ENCODE results near the gene POLR3A. TPM values are rescaled to one million over a fixed set of nuclear protein-coding genes. Genes with fewer than 3 reads are reported as not detected.

The POLR3A gene
- total and polyA plus RNA-seq, 2 experiments from 2014 or later = 8.0 to 9.8 TPM

DNA sequence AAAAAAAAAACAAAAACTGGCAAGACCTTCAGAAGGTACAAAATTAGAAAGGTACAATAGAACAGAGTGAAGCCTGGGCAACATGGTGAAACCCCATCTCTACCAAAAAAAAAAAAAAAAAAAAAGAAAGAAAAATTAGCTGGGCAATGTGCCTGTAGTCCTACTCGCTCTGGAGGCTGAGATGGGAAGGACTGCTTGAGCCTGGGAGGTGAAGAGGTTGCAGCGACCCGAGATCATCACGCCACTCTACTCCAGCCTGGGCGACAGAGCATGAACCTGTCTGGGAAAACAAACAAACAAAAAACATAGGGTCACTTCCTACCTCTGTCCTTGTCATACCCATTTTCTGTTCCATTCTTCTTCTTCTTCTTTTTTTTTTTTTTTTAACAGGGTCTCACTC is 57.2 kb downstream of the POLR3A start:
- WGBS (ENCODE audit: low lambda C conversion rate, missing lambda C conversion rate) = 99% methylated on average over 5 of the region's 5 CpGs
- DNase-seq (ENCODE audit: low spot score) = no peak
- H3K27ac ChIP-seq = peak overlapping the region; percentile 83

DNA sequence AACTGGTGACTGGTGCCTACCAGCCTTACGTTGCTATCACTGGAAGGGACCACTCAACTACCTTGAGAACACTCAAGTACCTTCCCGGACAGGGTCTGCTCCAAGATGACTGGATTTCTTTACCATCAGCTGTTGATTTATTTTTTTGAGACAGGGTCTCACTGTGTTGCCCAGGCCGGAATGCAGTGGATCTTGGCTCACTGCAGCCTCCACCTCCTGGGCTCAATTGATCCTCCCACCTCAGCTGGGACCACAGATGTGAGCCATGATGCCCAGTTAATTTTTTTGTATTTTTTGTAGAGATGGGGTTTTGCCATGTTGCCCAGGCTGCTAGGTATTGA is 57.5 kb downstream of the POLR3A start:
- WGBS (ENCODE audit: low lambda C conversion rate, missing lambda C conversion rate) = 90% methylated on average over 3 of the region's 3 CpGs
- no peak overlapping the region for H3K4me3 ChIP-seq
- H3K27ac ChIP-seq = peak overlapping the region; percentile 83
- peak overlapping the region; percentile 38 for H3K4me2 ChIP-seq
- H3K4me1 ChIP-seq (ENCODE audit: insufficient read depth) = peaks cover 11% of the 10 kb centered on the region
- no peaks in the 10 kb centered on the region for H3K27me3 ChIP-seq
- no peaks in the 10 kb centered on the region for H4K20me1 ChIP-seq (ENCODE audit: insufficient read depth, poor library complexity, severe bottlenecking)
- no peaks in the 10 kb centered on the region for H3K36me3 ChIP-seq (replicated peaks; ENCODE audit: insufficient read depth, low read depth)
- H3K79me2 ChIP-seq = no peaks in the 10 kb centered on the region
- no peaks in the 10 kb centered on the region for H3K9me2 ChIP-seq (replicated peaks; ENCODE audit: insufficient read depth)
- no peaks in the 10 kb centered on the region for H3K9me3 ChIP-seq (ENCODE audit: low read depth)
- no peak for DNase-seq (ENCODE audit: low spot score)
- TF ChIP-seq EZH2 (IDR thresholded peaks at IDR 0.05; ENCODE audit: borderline replicate concordance) (no peak), EZH2phosphoT487 (IDR thresholded peaks at IDR 0.05; ENCODE audit: low read depth, severe bottlenecking, unreplicated experiment) (no peak)
- TF ChIP-seq, protein P1, sequence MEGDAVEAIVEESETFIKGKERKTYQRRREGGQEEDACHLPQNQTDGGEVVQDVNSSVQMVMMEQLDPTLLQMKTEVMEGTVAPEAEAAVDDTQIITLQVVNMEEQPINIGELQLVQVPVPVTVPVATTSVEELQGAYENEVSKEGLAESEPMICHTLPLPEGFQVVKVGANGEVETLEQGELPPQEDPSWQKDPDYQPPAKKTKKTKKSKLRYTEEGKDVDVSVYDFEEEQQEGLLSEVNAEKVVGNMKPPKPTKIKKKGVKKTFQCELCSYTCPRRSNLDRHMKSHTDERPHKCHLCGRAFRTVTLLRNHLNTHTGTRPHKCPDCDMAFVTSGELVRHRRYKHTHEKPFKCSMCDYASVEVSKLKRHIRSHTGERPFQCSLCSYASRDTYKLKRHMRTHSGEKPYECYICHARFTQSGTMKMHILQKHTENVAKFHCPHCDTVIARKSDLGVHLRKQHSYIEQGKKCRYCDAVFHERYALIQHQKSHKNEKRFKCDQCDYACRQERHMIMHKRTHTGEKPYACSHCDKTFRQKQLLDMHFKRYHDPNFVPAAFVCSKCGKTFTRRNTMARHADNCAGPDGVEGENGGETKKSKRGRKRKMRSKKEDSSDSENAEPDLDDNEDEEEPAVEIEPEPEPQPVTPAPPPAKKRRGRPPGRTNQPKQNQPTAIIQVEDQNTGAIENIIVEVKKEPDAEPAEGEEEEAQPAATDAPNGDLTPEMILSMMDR (IDR thresholded peaks at IDR 0.05; ENCODE audit: poor library complexity) = no peak
- no peak overlapping the region for H2AFZ ChIP-seq

More for the DNA sequence above, 57.2 kb downstream of the POLR3A start:
- no peaks in the 10 kb centered on the region for H3K36me3 ChIP-seq (replicated peaks; ENCODE audit: insufficient read depth, low read depth)
- no peak overlapping the region for H3K4me2 ChIP-seq
- no peaks in the 10 kb centered on the region for H3K9me2 ChIP-seq (replicated peaks; ENCODE audit: insufficient read depth)
- H2AFZ ChIP-seq = no peak overlapping the region
- no peaks in the 10 kb centered on the region for H4K20me1 ChIP-seq (ENCODE audit: insufficient read depth, poor library complexity, severe bottlenecking)
- TF ChIP-seq EZH2phosphoT487 (IDR thresholded peaks at IDR 0.05; ENCODE audit: low read depth, severe bottlenecking, unreplicated experiment) = no peak
- no peak for TF ChIP-seq EZH2 (IDR thresholded peaks at IDR 0.05; ENCODE audit: borderline replicate concordance)
- TF ChIP-seq, protein P1 (IDR thresholded peaks at IDR 0.05; ENCODE audit: poor library complexity) = no peak
- no peaks in the 10 kb centered on the region for H3K79me2 ChIP-seq
- no peaks in the 10 kb centered on the region for H3K9me3 ChIP-seq (ENCODE audit: low read depth)
- H3K27me3 ChIP-seq = no peaks in the 10 kb centered on the region
- no peak overlapping the region for H3K4me3 ChIP-seq
- H3K4me1 ChIP-seq (ENCODE audit: insufficient read depth) = peaks cover 11% of the 10 kb centered on the region

DNA sequence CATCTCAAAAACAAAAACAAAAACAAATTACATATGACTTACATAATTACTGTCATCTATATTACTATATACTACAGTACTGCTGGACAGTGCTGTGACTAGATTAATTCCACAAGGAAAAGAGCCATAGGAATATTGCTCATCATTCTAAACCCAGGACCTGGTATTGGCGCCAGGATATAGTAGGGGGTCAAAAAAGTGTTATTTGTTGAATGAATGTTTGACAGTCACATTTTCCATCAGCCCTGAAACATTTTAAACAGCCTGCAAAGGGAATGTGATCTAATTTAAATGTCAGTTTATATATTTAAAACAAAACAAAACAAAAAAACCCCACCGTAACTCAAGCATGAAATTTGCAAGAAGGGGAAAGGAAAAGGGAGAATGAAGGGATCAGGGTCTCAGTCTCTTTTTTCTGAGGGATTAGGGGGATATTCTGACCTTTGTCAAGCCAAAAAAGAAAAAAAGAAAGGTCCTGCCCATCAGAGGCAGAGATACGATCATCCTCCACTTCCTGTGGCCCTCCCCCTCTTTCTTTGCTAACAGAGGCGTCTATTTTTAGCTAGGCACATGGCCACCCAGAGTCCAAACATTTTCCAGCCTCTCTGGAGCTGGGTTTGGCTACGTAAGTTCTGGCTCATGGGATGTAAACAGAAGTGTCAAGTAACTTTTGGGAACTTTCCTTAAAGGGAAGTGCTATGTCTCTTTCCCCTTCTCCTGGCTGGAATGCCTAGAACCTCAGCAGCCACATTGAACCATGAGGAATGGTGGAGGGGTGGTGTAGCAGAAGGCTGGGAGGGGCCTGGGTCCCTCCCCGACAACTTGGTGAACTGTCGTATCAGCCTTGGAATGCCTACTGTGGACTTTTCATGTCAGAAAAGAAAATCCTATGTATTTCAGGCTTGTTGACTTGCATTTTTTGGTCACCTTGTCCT is 58.2 kb downstream of the POLR3A start:
- H4K20me1 ChIP-seq (ENCODE audit: insufficient read depth, poor library complexity, severe bottlenecking) = no peaks in the 10 kb centered on the region
- no peaks in the 10 kb centered on the region for H3K36me3 ChIP-seq (replicated peaks; ENCODE audit: insufficient read depth, low read depth)
- no peak overlapping the region for H3K4me3 ChIP-seq
- TF ChIP-seq, protein P1 (IDR thresholded peaks at IDR 0.05; ENCODE audit: poor library complexity) = no peak
- TF ChIP-seq EZH2 (IDR thresholded peaks at IDR 0.05; ENCODE audit: borderline replicate concordance) (no peak), EZH2phosphoT487 (IDR thresholded peaks at IDR 0.05; ENCODE audit: low read depth, severe bottlenecking, unreplicated experiment) (no peak)
- DNase-seq (ENCODE audit: low spot score) = peak; percentile 86
- H3K9me3 ChIP-seq (ENCODE audit: low read depth) = no peaks in the 10 kb centered on the region
- peak overlapping the region; percentile 21 for H2AFZ ChIP-seq
- 32% methylated on average over 7 of the region's 7 CpGs for WGBS (ENCODE audit: low lambda C conversion rate, missing lambda C conversion rate)
- H3K27ac ChIP-seq = peak overlapping the region; percentile 83
- peaks cover 11% of the 10 kb centered on the region for H3K4me1 ChIP-seq (ENCODE audit: insufficient read depth)
- no peaks in the 10 kb centered on the region for H3K9me2 ChIP-seq (replicated peaks; ENCODE audit: insufficient read depth)
- H3K4me2 ChIP-seq = peak overlapping the region; percentile 55
- H3K79me2 ChIP-seq = no peaks in the 10 kb centered on the region
- H3K27me3 ChIP-seq = no peaks in the 10 kb centered on the region

Measured in hepatocyte (in vitro differentiated cells).